Measurements from ENCODE around the gene THAP8.

The THAP8 gene

DNA sequence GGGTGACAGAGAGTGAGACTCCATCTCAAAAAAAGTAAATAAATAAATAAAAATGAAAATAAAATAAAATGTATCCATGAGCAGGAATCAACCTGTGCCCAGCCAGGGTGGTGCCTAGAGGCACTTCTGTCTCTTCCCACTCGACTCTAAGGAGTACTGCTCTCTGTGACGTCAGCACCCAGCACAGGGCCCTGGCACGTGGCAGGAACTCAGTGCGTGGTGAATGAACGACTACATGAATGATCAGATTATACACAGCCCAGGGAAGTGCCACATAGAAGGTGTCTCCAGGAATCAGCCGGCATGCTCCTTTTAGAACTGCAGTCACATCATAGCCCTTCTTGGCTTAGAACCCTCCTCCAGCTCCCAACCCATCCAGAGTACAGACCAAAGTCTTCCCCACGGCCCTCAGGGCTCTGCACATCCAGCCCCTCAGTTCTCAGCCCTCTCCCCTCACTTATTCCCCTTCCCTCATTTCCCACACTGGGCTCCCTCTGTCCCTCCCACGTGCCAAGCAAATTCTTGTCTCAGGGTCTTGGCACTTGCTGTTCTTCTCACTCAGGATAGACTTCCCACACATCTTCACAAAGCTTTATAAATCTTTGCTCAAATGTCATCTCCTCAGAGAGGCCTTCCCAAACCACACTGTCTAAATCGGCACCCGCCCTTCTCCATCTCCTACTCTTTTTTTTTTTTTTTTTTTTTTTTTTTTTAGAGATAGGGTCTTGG lies 25.6 kb downstream of the THAP8 start:
- no peak for FAIRE-seq

DNA sequence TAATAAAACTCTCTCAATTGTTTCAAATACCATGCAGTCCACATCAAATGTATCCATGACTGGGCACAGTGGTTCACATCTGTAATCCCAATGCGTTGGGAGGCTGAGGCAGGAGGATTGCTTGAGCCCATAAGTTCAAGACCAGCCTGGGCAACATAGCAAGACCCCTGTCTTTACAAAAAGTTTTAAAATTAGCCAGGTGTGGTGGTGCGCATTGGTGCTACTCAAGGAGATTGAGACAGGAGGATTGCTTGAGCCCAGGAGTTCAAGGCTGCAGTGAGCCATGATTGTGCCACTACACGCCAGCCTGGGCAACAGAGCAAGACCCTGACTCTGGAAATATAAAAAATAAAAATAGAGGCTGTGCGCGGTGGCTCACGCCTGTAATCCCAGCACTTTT lies 26.4 kb downstream of the THAP8 start:
- no peak for FAIRE-seq

DNA sequence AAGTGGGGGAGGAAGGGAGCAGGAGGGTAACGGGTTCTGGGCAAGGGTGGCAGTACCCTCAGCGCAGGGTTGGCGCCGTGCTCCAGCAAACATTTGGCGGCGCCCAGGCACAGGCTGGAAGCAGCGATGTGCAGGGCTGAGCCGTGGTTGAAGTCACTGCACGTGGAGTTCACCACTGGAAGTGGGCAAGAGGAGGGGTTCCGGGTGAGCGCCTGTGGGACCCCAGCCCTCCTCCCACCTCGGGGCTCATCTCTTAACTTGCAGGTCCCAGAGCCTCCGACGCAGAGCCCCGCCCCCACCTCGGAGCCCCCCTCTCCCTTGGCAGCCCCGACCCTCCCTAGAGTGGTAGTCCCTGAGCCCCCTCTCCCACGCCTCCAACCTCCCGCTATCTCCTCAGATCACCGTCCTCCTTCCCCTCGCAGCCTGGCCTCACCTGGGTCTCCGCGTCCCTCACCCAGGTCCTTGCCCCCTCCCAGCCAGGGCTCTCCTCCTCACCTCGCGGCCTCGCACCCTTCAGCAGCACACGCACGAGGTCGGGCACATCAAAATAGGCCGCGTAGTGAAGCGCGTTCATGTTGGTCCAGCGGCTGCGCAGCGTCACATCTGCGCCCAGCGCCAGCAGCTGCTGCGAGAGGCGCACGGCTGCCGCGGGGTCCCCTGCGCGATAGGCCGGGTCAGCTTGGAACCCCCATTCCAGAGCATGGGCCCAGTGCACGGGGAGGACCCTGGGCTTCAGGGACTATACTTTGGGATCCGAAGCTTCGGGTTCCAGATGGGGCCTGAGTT lies 27.8 kb downstream of the THAP8 start:
- FAIRE-seq = no peak

DNA sequence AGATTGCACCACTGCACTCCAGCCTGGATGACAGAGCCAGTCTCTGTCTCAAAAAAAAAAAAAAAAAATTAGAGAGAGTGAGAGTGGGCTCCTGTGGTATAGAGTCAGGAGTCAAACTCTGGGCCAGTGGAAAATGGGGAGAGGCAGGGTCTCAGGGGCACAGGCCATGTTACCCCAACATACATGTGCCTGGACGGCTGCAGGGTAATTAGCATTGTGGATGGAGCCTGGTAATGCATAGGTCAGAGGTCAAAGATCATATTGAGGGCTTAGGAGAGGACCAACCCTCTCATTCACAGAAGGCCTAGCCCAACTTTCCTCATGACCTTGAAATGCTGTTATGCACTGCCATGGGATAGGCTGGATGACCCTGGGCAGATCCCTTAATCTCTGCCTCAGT lies 28.5 kb downstream of the THAP8 start:
- FAIRE-seq = no peak

DNA sequence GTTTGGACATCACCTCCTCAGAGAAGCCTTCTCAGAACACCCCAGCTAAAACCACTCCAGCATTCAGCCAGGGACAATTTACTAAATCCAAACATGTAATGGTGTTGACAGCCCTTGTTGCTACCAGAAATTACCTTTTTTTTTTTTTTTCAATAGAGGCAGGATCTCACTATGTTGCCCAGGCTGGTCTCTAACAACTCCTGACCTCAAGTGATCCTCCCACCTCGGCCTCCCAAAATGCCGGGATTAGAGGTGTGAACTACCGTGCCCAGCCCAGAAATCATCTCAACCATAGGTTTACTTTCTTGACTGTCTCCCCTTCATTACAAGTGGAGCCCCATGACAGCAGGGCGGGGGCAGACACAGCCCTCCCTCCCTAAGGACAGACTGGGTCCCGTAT lies 30.7 kb downstream of the THAP8 start:
- no peak for FAIRE-seq

DNA sequence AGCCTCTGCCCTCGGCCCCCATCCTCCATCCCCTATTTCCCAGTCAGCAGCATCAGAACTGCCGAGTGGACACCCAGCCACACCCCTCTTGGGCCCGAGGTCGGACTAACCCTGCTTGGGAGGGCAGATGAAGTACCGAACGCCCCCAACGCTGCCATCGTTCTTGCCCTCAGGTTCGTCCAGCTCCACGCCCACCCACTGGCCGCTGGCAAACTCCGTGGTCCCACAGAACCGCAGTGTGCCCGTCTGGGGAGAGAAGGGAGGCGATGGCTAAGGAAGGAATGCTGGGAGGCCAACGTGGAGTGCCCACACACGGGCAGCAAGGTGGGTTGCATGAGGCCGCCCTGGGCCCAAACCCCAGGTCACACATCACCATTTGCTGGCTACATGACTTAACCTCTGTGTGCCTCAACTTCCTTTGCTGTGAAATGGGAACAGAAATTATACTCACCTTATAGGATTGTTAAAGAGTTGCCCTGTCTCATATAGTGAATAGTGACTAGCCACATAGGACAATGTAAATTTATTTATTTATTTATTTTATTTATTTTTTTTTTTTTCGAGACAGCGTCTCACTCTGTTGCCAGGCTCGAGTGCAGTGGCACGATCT lies 34.9 kb downstream of the THAP8 start:
- FAIRE-seq = no peak

DNA sequence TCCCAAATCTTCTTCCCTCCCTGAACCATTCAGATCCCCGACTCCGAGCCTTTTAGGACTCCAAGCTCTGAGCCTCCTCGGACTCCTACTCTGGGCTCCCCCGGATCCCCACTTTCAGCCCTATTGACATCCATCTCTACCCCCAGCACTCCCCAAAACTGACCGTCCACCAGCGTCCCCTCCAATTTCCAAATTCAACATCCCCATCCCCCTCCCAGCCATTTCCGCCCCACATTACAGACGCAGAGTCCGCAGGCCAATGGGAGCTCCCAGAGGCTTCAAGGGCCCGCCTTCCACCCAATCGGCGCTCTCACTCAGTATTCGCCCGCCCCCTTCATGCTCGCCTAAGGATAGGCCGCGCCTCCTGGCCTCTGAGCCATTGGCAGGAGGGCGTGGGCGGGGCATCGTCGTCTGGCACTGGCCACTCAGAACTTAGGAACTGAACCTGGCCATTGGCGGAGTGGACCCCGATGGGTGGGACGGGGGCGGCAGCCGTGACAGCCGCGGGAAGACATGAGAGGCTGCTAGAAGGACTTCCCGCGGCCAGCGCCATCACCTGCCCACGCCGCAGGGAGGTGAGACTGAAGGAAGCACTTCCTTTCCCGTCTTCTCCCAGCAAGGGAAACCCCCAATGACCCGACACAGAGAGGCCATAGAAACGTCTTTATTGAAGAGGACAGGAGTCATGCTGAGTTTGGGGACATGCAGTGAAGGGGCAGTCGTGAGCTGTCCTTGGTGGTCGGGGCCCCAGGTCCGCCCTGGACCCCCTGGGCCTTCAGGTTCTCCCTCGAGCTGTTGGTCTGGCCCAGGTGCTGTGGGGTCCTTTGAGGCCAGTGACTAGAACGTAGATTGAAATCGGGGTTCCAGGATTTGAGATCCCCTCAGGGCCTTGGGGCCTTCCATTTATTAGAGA lies 39.8 kb downstream of the THAP8 start, which contains the start of gene ALKBH6:
Gene ALKBH6, minus strand, starts transcription at position 202 of the 913 bp plus-strand sequence. CDS start 816 bp downstream, outside the sequence.
- peak; percentile 99 for FAIRE-seq

DNA sequence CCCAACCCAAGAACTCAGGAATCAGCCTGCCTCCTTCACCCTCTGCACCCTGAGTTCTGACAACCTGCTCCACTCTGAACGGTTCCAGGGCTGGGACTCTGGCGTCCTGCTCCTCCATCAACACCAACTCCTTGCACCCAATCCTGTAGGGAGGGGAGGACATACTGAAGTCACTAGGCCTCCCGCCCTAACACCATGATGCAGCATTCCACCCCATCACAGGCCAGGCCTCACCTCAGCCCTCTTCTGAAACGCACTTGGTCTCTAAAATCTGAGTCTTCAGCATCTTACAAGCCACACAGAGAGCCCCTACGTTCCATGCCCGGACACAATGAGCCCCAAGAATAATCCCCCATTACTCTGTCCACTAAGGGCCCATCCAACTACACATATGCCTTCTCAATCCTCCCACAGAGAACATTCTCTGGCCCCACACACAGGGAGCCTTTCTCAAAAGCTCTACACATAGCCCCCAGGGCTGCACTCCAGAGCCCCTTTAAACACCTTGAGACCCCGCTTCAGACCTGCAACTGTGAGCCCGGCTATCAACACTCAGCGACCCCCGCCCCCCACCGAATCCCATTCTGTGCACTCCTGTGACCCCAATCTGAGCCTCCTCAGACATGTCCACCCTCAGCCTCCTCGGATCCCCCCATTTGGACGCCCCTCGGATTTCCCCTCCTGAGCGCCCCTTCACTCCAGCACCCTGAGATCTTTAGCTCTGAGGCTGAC lies 40.6 kb downstream of the THAP8 start:
- FAIRE-seq = no peak

DNA sequence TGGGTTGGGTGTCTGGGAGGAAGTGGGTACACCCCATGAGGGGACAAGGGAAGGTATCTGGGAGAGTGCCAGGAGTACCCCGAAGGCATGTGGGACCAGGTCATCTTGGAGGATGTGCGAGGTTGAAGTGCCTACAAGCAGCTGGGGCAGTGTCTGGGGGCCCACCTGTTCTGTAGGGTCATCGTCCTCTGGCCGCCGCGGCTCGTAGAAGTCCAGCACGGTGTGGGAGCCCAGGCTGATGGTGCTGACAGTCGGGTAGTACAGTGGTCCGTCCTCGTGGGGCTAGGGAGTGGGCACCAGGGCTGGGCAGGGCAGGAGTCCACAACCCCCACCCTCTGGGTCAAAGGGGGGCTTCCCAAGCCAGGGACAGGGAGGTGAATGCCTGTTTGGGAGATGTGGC lies 43.7 kb downstream of the THAP8 start:
- no peak for FAIRE-seq

DNA sequence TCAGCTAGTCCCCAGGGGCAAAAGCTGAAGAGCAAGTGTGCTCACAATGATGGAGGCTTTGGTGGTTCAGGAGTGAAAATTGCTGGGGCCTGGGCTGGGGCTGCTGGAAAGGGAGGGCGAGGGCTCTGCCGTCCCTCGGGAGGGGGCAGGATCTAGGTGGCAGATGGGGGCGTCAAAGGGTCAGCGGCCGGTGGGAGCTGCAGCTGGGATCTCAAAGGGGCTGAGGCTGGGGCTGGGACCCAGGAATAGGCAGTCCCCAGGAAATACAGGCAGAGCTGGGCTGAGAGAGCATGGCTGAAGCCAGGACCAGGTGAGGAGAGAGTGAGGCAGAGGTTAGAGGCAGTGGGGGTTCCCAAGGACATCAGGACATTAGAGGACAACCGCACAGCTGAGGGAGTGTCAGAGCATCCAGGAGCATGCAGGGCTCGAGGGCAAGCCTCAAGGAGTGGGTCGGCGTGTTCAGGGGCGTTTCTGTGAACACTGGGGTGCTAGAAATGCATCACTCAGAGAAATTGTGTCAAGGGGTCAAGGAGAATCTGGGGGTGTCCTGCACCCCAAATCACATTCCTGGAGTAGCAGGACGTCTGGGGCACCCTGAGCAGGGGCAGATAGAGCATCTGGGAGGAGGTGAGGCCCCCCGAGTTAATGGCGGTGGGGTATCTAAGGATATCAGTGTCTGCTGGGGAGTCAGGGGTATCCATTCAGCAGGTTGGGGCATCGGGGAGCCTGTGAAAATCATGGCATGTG lies 44.3 kb downstream of the THAP8 start:
- FAIRE-seq = no peak

DNA sequence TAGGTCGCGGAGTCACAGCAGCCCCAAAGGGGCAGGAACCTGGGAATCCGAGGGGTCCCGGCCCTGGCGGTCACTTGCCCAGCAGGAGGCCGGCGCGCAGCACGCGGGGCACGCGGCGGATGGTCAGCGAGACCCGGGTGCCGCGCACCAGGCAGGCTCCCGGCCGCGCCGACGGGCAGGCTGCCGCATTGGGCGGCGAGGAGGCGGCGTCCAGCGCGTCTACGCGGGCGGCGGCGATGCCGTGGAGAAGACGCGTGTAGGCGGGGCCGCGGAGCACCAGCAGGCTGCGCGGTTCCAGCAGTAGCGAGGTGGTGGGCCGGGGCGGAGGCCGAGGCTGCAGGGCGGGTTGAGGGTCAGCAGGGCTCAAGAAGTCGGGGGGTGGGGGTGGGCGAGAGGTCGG lies 44.9 kb downstream of the THAP8 start:
- FAIRE-seq = no peak

DNA sequence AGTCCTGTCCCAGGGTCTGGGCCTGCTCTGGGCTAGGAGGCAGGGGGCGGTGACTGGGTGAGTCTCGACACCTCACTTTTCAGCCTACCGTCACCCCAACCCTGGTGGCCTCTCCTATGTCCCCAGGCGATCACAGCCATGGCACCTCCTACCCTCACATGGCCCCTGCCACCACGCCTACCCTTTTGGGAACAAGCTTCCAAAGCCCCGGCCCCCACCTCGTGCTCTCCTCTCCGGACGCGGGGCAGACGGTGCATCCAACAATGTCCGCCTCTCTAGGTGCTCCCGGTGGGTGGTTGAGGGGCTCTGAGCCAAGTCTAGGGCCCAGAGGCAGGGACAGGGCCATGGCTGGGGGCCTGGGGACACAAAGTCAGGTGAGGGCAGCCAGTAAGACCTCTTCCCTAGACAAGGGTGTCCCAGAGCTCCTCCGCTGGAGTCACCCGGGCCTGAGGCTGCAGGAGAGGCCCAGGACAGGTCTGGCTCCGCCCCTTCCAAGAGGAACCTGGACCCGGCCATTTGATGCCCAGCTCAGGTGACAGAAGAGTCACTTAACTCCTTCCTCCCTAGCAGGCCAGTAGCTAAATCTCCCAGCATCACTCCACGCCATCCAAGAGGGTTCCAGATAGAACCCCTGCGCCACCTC lies 45.6 kb downstream of the THAP8 start, which contains the start of gene SYNE4:
Gene SYNE4, minus strand, starts transcription at position 478 of the 643 bp plus-strand sequence. Its CDS starts 132 bp downstream, at position 346.
- no peak for FAIRE-seq

DNA sequence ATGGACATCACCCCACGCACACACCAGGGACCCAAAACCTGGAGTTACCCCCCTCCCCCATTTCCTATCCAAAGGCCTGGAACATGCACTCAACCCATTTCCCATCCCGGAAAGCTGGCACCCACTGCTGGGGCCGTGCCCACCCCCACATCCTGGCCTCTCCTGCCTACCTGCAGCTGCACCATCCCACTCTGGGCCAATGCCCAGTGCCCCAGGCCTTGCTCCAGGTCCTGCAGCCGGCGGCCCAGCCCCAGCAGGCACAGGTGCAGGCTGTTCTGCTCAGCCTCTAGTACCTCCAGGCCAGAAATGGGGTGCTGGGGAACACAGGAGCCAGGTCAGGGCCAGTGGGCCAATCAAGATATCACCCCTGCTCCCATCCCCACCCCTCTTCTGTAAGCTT lies 47.1 kb downstream of the THAP8 start:
- no peak for FAIRE-seq

DNA sequence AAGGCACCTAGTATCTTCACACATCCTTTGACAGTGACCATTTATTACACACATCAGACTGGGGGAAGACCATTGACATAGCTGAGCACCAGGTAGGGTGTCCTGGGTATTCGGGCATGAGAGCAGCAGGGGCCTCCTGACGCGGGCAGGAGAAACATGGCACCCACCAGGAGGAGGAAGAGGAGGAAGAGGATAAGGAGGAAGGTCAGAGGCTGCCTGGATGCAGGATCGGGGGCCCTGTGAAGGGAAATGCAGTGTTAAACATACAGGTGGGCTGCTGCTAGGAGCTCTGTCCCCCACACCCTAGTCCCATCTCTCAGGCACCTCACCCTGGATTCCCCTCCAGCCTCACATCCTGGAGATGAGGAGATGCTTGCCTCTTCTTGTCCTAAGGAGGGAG lies 50.8 kb downstream of the THAP8 start:
- FAIRE-seq = no peak

DNA sequence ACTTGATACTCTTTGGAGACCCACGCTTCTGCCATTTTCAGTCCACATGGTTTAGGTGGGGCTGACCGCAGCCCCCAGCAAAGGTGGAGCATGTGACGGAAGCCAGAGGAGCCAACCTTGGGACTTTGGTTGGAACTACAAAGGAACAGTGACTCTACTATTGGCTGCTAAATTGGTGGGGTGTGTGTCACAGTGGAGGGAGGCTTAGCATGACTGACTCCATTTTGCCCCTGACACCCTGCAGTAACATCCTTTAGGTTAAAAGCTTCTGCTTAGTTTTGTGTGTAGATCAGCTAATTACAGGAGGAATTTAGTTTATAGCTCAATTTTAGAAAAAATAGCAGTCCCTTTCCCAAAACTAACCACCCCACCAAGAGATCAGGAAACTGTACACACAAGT lies 52.5 kb downstream of the THAP8 start:
- no peak for FAIRE-seq

DNA sequence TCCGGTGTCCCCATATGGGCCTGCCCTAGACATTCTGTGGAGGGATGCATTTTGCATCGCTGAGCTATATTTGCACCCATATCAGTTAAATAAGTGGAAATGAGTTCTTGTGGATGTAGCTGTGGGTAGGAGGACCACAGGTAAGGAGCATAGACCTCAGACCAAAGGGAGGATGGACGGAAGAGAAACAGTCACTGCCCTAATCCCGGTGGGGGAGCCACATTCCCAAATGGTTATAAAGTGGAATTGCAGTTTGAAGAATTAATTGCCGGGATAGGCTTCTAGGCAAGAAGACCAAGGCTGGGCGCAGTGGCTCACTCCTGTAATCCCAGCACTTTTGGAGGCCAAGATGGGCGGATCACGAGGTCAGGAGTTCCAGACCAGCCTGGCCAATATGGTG lies 57.3 kb downstream of the THAP8 start:
- no peak for FAIRE-seq

DNA sequence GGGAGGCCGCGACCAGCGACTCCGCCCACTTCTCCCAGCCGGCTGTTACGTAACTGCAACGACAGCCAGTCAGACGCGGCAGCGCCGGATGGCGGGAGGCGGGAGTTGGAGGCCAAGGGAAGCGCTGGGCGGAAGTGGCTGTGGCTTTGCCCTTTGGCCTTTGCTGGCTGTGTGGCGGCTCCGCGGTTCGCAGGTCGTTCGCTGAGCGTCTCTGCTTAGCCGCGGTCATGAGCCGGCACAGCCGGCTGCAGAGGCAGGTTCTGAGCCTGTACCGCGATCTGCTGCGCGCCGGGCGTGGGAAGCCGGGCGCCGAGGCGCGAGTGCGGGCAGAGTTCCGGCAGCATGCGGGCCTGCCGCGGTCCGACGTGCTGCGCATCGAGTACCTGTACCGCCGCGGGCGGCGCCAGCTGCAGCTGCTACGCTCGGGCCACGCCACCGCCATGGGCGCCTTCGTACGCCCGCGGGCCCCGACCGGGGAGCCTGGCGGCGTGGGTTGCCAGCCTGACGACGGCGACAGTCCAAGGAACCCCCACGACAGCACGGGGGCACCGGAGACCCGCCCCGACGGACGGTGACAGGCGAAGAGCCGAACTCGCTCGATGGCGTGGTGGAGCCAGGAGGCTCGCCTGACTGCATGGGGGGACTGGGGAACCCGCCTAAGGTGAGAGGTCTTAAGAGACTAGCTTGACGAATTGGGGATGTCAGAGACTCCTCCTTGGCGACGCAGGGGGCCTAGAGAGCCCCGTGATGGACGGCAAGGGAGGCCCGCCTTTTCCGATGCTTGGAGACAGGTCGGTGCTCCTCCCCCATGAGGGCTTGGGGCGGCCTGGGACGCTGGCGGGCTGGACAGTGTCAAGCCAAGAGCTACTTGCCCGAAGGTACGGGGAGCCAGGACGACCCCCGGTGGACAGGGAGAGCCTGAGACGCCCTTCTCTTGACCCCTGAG lies 58.8 kb downstream of the THAP8 start, which contains the start of gene SDHAF1:
Gene SDHAF1, plus strand, starts transcription at position 141 of the 946 bp plus-strand sequence. Its CDS starts 87 bp downstream, at position 228.
- peak; percentile 95 for FAIRE-seq

DNA sequence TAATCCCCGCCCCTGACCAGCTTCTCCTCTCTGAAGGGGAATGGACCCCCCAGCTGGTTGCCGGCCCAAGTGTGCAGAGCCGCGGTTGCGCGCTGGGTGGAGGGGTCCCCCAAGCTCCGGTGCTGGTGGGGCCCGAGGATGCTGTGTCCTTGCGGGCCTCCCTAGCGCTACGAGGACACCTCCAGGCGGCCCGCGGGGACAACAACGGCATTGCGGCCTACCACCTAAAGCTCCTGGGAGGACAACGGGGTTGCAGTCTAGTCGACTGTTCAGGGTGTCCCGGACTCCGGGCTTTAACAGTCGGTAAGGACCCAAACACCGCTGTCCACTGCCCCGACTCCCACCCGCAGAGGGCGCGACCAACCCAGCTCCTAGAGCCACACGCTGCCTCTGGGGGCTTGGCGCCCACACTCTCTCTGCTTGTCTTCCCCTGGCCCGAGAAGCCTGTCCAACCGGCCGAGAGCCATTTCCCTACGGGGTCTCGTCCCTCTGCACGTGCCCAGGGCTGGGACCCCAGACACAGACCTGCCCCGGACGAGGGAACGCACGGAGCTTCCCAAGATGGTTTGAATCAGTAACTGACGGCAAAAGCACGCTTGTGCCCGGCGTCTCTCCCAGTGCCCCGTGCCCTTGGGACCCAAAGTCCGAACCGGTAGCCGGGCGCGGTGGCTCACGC lies 60.0 kb downstream of the THAP8 start:
- FAIRE-seq = no peak
